ENCODE data around the gene THAP4. TPM values are rescaled to one million over a fixed set of nuclear protein-coding genes. Genes with fewer than 3 reads are reported as not detected.
"Not testable (repeated sequence)": the region's sequence is repeated elsewhere in the genome, so short reads cannot be mapped to it uniquely, and the experiment has no call there.

Gene THAP4
- total RNA-seq, 1 donor from 2014 or later, result 32.4 TPM

GRCh38 chr2:241568726-241569125 lies 68.2 kb downstream of the THAP4 start:
- no peak for DNase-seq
- Mint-ChIP-seq H3K27me3 (ENCODE audit: unreplicated experiment) (peaks cover 3% of the 10 kb centered on the region), H3K9me3 (ENCODE audit: unreplicated experiment) (peaks cover 5% of the 10 kb centered on the region), H3K27ac (ENCODE audit: unreplicated experiment) (no peak overlapping the region), H3K36me3 (ENCODE audit: unreplicated experiment) (no peaks in the 10 kb centered on the region), H3K4me3 (ENCODE audit: unreplicated experiment) (no peak overlapping the region), H3K4me1 (ENCODE audit: low read depth, unreplicated experiment) (peaks cover 2% of the 10 kb centered on the region)
- TF ChIP-seq CTCF (IDR thresholded peaks at IDR 0.05; ENCODE audit: partially characterized antibody, unreplicated experiment), result no peak

GRCh38 chr2:241567776-241568175 lies 69.2 kb downstream of the THAP4 start:
- Mint-ChIP-seq H3K27ac (ENCODE audit: unreplicated experiment) (no peak overlapping the region), H3K9me3 (ENCODE audit: unreplicated experiment) (peaks cover 5% of the 10 kb centered on the region), H3K4me1 (ENCODE audit: low read depth, unreplicated experiment) (peaks cover 2% of the 10 kb centered on the region), H3K4me3 (ENCODE audit: unreplicated experiment) (no peak overlapping the region), H3K27me3 (ENCODE audit: unreplicated experiment) (peaks cover 5% of the 10 kb centered on the region), H3K36me3 (ENCODE audit: unreplicated experiment) (no peaks in the 10 kb centered on the region)
- TF ChIP-seq CTCF (IDR thresholded peaks at IDR 0.05; ENCODE audit: partially characterized antibody, unreplicated experiment), result no peak
- no peak for DNase-seq

GRCh38 chr2:241567266-241567665 lies 69.7 kb downstream of the THAP4 start:
- not testable (repeated sequence) for H3K9me3 Mint-ChIP-seq (ENCODE audit: unreplicated experiment); DNase-seq; H3K4me1 Mint-ChIP-seq (ENCODE audit: low read depth, unreplicated experiment); H3K27me3 Mint-ChIP-seq (ENCODE audit: unreplicated experiment); H3K36me3 Mint-ChIP-seq (ENCODE audit: unreplicated experiment); H3K4me3 Mint-ChIP-seq (ENCODE audit: unreplicated experiment); H3K27ac Mint-ChIP-seq (ENCODE audit: unreplicated experiment)

- H3K36me3 Mint-ChIP-seq (ENCODE audit: unreplicated experiment), result no peaks in the 10 kb centered on the region
- DNase-seq, result no peak
- H3K4me3 Mint-ChIP-seq (ENCODE audit: unreplicated experiment), result no peak overlapping the region
- H3K9me3 Mint-ChIP-seq (ENCODE audit: unreplicated experiment), result peaks cover 2% of the 10 kb centered on the region
- no peak overlapping the region for H3K27ac Mint-ChIP-seq (ENCODE audit: unreplicated experiment)
- peaks cover 4% of the 10 kb centered on the region for H3K27me3 Mint-ChIP-seq (ENCODE audit: unreplicated experiment)
- no peaks in the 10 kb centered on the region for H3K4me1 Mint-ChIP-seq (ENCODE audit: low read depth, unreplicated experiment)
- no peak for TF ChIP-seq CTCF (IDR thresholded peaks at IDR 0.05; ENCODE audit: partially characterized antibody, unreplicated experiment)
These were observed 70.5 kb downstream of the THAP4 start for GRCh38 chr2:241566468-241566867.

GRCh38 chr2:241566021-241566420 lies 70.9 kb downstream of the THAP4 start:
- H3K4me3 Mint-ChIP-seq (ENCODE audit: unreplicated experiment), result not testable (repeated sequence)

GRCh38 chr2:241565411-241565810 lies 71.5 kb downstream of the THAP4 start:
- Mint-ChIP-seq H3K27ac (ENCODE audit: unreplicated experiment) (no peak overlapping the region), H3K36me3 (ENCODE audit: unreplicated experiment) (no peaks in the 10 kb centered on the region), H3K4me3 (ENCODE audit: unreplicated experiment) (no peak overlapping the region), H3K27me3 (ENCODE audit: unreplicated experiment) (peaks cover 5% of the 10 kb centered on the region), H3K9me3 (ENCODE audit: unreplicated experiment) (peaks cover 2% of the 10 kb centered on the region), H3K4me1 (ENCODE audit: low read depth, unreplicated experiment) (no peaks in the 10 kb centered on the region)
- no peak for DNase-seq
- TF ChIP-seq CTCF (IDR thresholded peaks at IDR 0.05; ENCODE audit: partially characterized antibody, unreplicated experiment), result no peak

More at GRCh38 chr2:241566021-241566420, 70.9 kb downstream of the THAP4 start:
- H3K36me3 Mint-ChIP-seq (ENCODE audit: unreplicated experiment); H3K27me3 Mint-ChIP-seq (ENCODE audit: unreplicated experiment); H3K4me1 Mint-ChIP-seq (ENCODE audit: low read depth, unreplicated experiment); H3K9me3 Mint-ChIP-seq (ENCODE audit: unreplicated experiment); H3K27ac Mint-ChIP-seq (ENCODE audit: unreplicated experiment); DNase-seq: not testable (repeated sequence)
